ENCODE data around the gene AGO3.
"Not testable (repeated sequence)": the region's sequence is repeated elsewhere in the genome, so short reads cannot be mapped to it uniquely, and the experiment has no call there.

AGO3 gene

GRCh38 chr1:35930593-35931445 lies at the start of gene AGO3:
Gene AGO3 (plus strand): TSS chr1:35931105. CDS start chr1:35931427, 322 bp downstream.
- peak; percentile 81 for DNase-seq (ENCODE audit: low spot score)

GRCh38 chr1:35881850-35882273 lies 49.0 kb upstream of the AGO3 start:
- no peak for DNase-seq (ENCODE audit: low spot score)

- DNase-seq (ENCODE audit: low spot score) = no peak
Measured at GRCh38 chr1:35882586-35882944, 48.3 kb upstream of the AGO3 start.

GRCh38 chr1:35882945-35883634 lies 47.8 kb upstream of the AGO3 start, which contains the start of gene AGO1:
Gene AGO1 (plus strand): TSS chr1:35883209. CDS start chr1:35883422, 213 bp downstream.
- peak; percentile 94 for DNase-seq (ENCODE audit: low spot score)

GRCh38 chr1:35883635-35884101 lies 47.2 kb upstream of the AGO3 start:
- DNase-seq (ENCODE audit: low spot score) = peak; percentile 26

GRCh38 chr1:35884934-35885333 lies 46.0 kb upstream of the AGO3 start:
- no peak for DNase-seq (ENCODE audit: low spot score)

- DNase-seq (ENCODE audit: low spot score) = no peak
Measured at GRCh38 chr1:35885961-35886558, 44.8 kb upstream of the AGO3 start.

GRCh38 chr1:35886577-35887431 lies 44.1 kb upstream of the AGO3 start:
- no peak for DNase-seq (ENCODE audit: low spot score)

GRCh38 chr1:35887508-35887907 lies 43.4 kb upstream of the AGO3 start:
- no peak for DNase-seq (ENCODE audit: low spot score)

- DNase-seq (ENCODE audit: low spot score) = no peak
Measured at GRCh38 chr1:35888255-35888654, 42.6 kb upstream of the AGO3 start.

- not testable (repeated sequence) for DNase-seq (ENCODE audit: low spot score)
Measured at GRCh38 chr1:35888981-35889380, 41.9 kb upstream of the AGO3 start.

GRCh38 chr1:35893051-35893879 lies 37.6 kb upstream of the AGO3 start:
- DNase-seq (ENCODE audit: low spot score) = no peak

GRCh38 chr1:35894183-35894582 lies 36.7 kb upstream of the AGO3 start:
- DNase-seq (ENCODE audit: low spot score) = peak; percentile 25

- no peak for DNase-seq (ENCODE audit: low spot score)
Measured at GRCh38 chr1:35894656-35895055, 36.2 kb upstream of the AGO3 start.

- DNase-seq (ENCODE audit: low spot score) = no peak
Measured at GRCh38 chr1:35899941-35900340, 31.0 kb upstream of the AGO3 start.

GRCh38 chr1:35901235-35901634 lies 29.7 kb upstream of the AGO3 start:
- no peak for DNase-seq (ENCODE audit: low spot score)

GRCh38 chr1:35902671-35903070 lies 28.2 kb upstream of the AGO3 start:
- no peak for DNase-seq (ENCODE audit: low spot score)

GRCh38 chr1:35914717-35915116 lies 16.2 kb upstream of the AGO3 start:
- no peak for DNase-seq (ENCODE audit: low spot score)

- no peak for DNase-seq (ENCODE audit: low spot score)
Measured at GRCh38 chr1:35915693-35916092, 15.2 kb upstream of the AGO3 start.

- no peak for DNase-seq (ENCODE audit: low spot score)
Measured at GRCh38 chr1:35923791-35924221, 7.1 kb upstream of the AGO3 start.

- no peak for DNase-seq (ENCODE audit: low spot score)
Measured at GRCh38 chr1:35924838-35925237, 6.1 kb upstream of the AGO3 start.
